ENCODE results near the gene PPFIA1. TPM values are rescaled to one million over a fixed set of nuclear protein-coding genes. Genes with fewer than 3 reads are reported as not detected.

PPFIA1 gene
- total RNA-seq, 1 experiment from 2014 or later = 63.4 TPM

- no peak overlapping the region for H4K5ac ChIP-seq (ENCODE audit: insufficient read length, low read depth, low read length)
- no peak for DNase-seq
- H3K9ac ChIP-seq (ENCODE audit: extremely low read depth, insufficient read length, low read length) = no peak overlapping the region
- WGBS (ENCODE audit: extremely low coverage, insufficient read length, low lambda C conversion rate) = no CpG with 5 or more reads among the region's 18 CpGs
- TF ChIP-seq CTCF (conservative IDR thresholded peaks at IDR 0.05) = no peak
- H2BK20ac ChIP-seq (ENCODE audit: low read depth, low read length, poor library complexity, severe bottlenecking) = no peak overlapping the region
- peaks cover 9% of the 10 kb centered on the region; the same call in 1 of the 2 replicates for H3K4me1 ChIP-seq (ENCODE audit: insufficient read depth, low read length)
- no peak overlapping the region for H2BK15ac ChIP-seq (ENCODE audit: low read depth, low read length)
- no peak overlapping the region for H3T11ph ChIP-seq (ENCODE audit: low read length)
- Mint-ChIP-seq H3K9me3 (no peaks in the 10 kb centered on the region), H3K27me3 (ENCODE audit: low read depth) (no peaks in the 10 kb centered on the region), H3K27ac (peak overlapping the region; percentile 38 to 65 (median 55); a peak in 6 of 7 replicates), H3K4me3 (no peak overlapping the region), H3K36me3 (ENCODE audit: insufficient read depth in 1 of 3, low read depth in 3 of 3) (peaks cover 12 to 54% (median 25%) of the 10 kb centered on the region in 3 experiments; a peak in 6 of 7 replicates), H3K4me1 (peaks cover 23 to 25% of the 10 kb centered on the region in 2 experiments)
- no peak overlapping the region for H3K14ac ChIP-seq (ENCODE audit: insufficient read depth, low read length)
- H3K79me1 ChIP-seq (ENCODE audit: insufficient read depth, low read depth, low read length, poor library complexity, severe bottlenecking) = no peaks in the 10 kb centered on the region
- H2BK12ac ChIP-seq (ENCODE audit: insufficient read length, low read depth, low read length) = no peak overlapping the region
- H3K23ac ChIP-seq (ENCODE audit: insufficient read length, low read depth, low read length) = no peak overlapping the region
- H3K18ac ChIP-seq (ENCODE audit: insufficient read length, low read depth, low read length) = no peak overlapping the region
- H3K9me3 ChIP-seq (ENCODE audit: control insufficient read depth, low read depth, low read length) = no peaks in the 10 kb centered on the region
- no peaks in the 10 kb centered on the region for H3K23me2 ChIP-seq (ENCODE audit: insufficient read length, low read depth, low read length, poor library complexity, severe bottlenecking)
- H4K8ac ChIP-seq (replicated peaks; ENCODE audit: insufficient read length, low read depth, low read length) = no peak overlapping the region
- no peak overlapping the region for H3K4ac ChIP-seq (ENCODE audit: low read depth, low read length)
- no peak overlapping the region for H2BK5ac ChIP-seq (ENCODE audit: insufficient read length, low read length)
- no peak overlapping the region for H3K4me2 ChIP-seq (ENCODE audit: insufficient read depth, insufficient read length, low read length)
- no peak overlapping the region for H3K56ac ChIP-seq (ENCODE audit: insufficient read length, low read depth, low read length)
- no peak overlapping the region for H3K27ac ChIP-seq (ENCODE audit: insufficient read length, low read depth, low read length)
- no peak overlapping the region for H2BK120ac ChIP-seq (ENCODE audit: low read depth, low read length, poor library complexity, severe bottlenecking)
- H2AFZ ChIP-seq (ENCODE audit: low read length) = no peak overlapping the region
- H2AK5ac ChIP-seq (ENCODE audit: insufficient read length, low read length) = no peak overlapping the region
- H4K20me1 ChIP-seq (ENCODE audit: control insufficient read depth, insufficient read depth, insufficient read length) = no peaks in the 10 kb centered on the region
- no peak overlapping the region for H4K91ac ChIP-seq (ENCODE audit: insufficient read length, low read depth, low read length)
- no peaks in the 10 kb centered on the region for H3K79me2 ChIP-seq (ENCODE audit: insufficient read depth, low read length)
- no peaks in the 10 kb centered on the region for H3K27me3 ChIP-seq (ENCODE audit: insufficient read depth, low read length)
Measured at GRCh38 chr11:70384566-70385152, 114.2 kb downstream of the PPFIA1 start.

Data from H9 (cell line).